Tibial nerve (tissue), 4 donors: ENCODE results near the gene SELP.

Experiments
- CTCF ChIP-seq, 5 experiments: fragments of 200-600 bp in 3 of 5; fragments of 450-650 bp in 2 of 5; sonication (generic) in 3 of 5; IDR thresholded peaks; one replicate each; pipeline ENCODE4 v1.5.1; 2016 to 2019; ENCODE audit warnings: antibody characterized with exemption in 5 of 5, mild to moderate bottlenecking in 3 of 5, moderate library complexity in 2 of 5
- EP300 ChIP-seq, 2 donors: sonication (generic); formaldehyde crosslinking; IDR thresholded peaks; one replicate each; pipeline ENCODE4 v1.6.1; 2017; ENCODE audit warnings: antibody characterized with exemption in 2 of 2, mild to moderate bottlenecking in 1 of 2
- POLR2A ChIP-seq, 2 donors: fragments of 450-650 bp; IDR thresholded peaks; one replicate each; pipeline ENCODE4 v1.6.1; 2017; ENCODE audit warnings: antibody characterized with exemption in 2 of 2, mild to moderate bottlenecking in 2 of 2, moderate library complexity in 2 of 2

GRCh38 chr1:169647512-169647911 lies 17.6 kb upstream of the SELP start:
- no peak for TF ChIP-seq CTCF (IDR thresholded peaks at IDR 0.05)
- no peak for TF ChIP-seq POLR2A (IDR thresholded peaks at IDR 0.05)
- no peak for TF ChIP-seq EP300 (IDR thresholded peaks at IDR 0.05)
